ENCODE measurements around the gene DOCK4. TPM values are rescaled to one million over a fixed set of nuclear protein-coding genes. Genes with fewer than 3 reads are reported as not detected.

The DOCK4 gene
- total RNA-seq, 1 donor from 2014 or later: 32.2 TPM

- peak overlapping the region; percentile 12 for H3K4me2 ChIP-seq (ENCODE audit: low read length)
- no peaks in the 10 kb centered on the region for H3K9me3 Mint-ChIP-seq (ENCODE audit: unreplicated experiment)
- peaks cover 13% of the 10 kb centered on the region for H3K4me1 ChIP-seq (ENCODE audit: insufficient read depth, low read length)
- H4K20me1 ChIP-seq (ENCODE audit: insufficient read depth, low read length): no peaks in the 10 kb centered on the region
- peak overlapping the region; percentile 31 for H3K9ac ChIP-seq (ENCODE audit: low read length)
- TF ChIP-seq CTCF (IDR thresholded peaks at IDR 0.05; ENCODE audit: insufficient read depth, low read depth, low read length) (no peak), EZH2 (IDR thresholded peaks at IDR 0.05; ENCODE audit: insufficient read depth, low read length) (no peak)
- peaks cover 48% of the 10 kb centered on the region for H3K4me1 Mint-ChIP-seq (ENCODE audit: low read depth, unreplicated experiment)
- FAIRE-seq (no peak), DNase-seq (ENCODE audit: low read depth) (no peak)
- no peaks in the 10 kb centered on the region for H3K9me3 ChIP-seq (ENCODE audit: insufficient read depth, low read depth, low read length)
- H3K27me3 Mint-ChIP-seq (ENCODE audit: low read depth, unreplicated experiment): no peaks in the 10 kb centered on the region
- H3K27ac ChIP-seq (ENCODE audit: low read depth, low read length): no peak overlapping the region
- no peaks in the 10 kb centered on the region for H3K36me3 ChIP-seq (ENCODE audit: insufficient read depth, low read length)
- H2AFZ ChIP-seq (ENCODE audit: low read depth, low read length): no peak overlapping the region
- H3K27ac Mint-ChIP-seq (ENCODE audit: unreplicated experiment): peak overlapping the region; percentile 70
- H3K79me2 ChIP-seq (ENCODE audit: insufficient read depth, low read length): peaks cover 4% of the 10 kb centered on the region
- no peak overlapping the region for H3K4me3 Mint-ChIP-seq (ENCODE audit: unreplicated experiment)
- H3K36me3 Mint-ChIP-seq (ENCODE audit: low read depth, unreplicated experiment): no peaks in the 10 kb centered on the region
- H3K4me3 ChIP-seq (ENCODE audit: insufficient read depth, low read depth, low read length): no peak overlapping the region
- no peaks in the 10 kb centered on the region for H3K27me3 ChIP-seq (ENCODE audit: insufficient read depth, low read length)
These were observed 121.7 kb downstream of the DOCK4 start for GRCh38 chr7:112084520-112084971.

GRCh38 chr7:112083776-112084355 lies 122.3 kb downstream of the DOCK4 start:
- Histone ChIP-seq H3K27me3 (ENCODE audit: insufficient read depth, low read length) (no peaks in the 10 kb centered on the region), H3K9me3 (ENCODE audit: insufficient read depth, low read depth, low read length) (no peaks in the 10 kb centered on the region), H3K36me3 (ENCODE audit: insufficient read depth, low read length) (no peaks in the 10 kb centered on the region), H3K9ac (ENCODE audit: low read length) (peak overlapping the region; percentile 31), H3K4me3 (ENCODE audit: insufficient read depth, low read depth, low read length) (no peak overlapping the region), H3K27ac (ENCODE audit: low read depth, low read length) (no peak overlapping the region), H4K20me1 (ENCODE audit: insufficient read depth, low read length) (no peaks in the 10 kb centered on the region), H3K4me1 (ENCODE audit: insufficient read depth, low read length) (peaks cover 13% of the 10 kb centered on the region), H3K79me2 (ENCODE audit: insufficient read depth, low read length) (peaks cover 4% of the 10 kb centered on the region), H2AFZ (ENCODE audit: low read depth, low read length) (no peak overlapping the region), H3K4me2 (ENCODE audit: low read length) (peak overlapping the region; percentile 12)
- Mint-ChIP-seq H3K27ac (ENCODE audit: unreplicated experiment) (peak overlapping the region; percentile 70), H3K9me3 (ENCODE audit: unreplicated experiment) (no peaks in the 10 kb centered on the region), H3K27me3 (ENCODE audit: low read depth, unreplicated experiment) (no peaks in the 10 kb centered on the region), H3K4me1 (ENCODE audit: low read depth, unreplicated experiment) (peaks cover 51% of the 10 kb centered on the region), H3K4me3 (ENCODE audit: unreplicated experiment) (no peak overlapping the region), H3K36me3 (ENCODE audit: low read depth, unreplicated experiment) (no peaks in the 10 kb centered on the region)
- TF ChIP-seq EZH2 (IDR thresholded peaks at IDR 0.05; ENCODE audit: insufficient read depth, low read length) (no peak), CTCF (IDR thresholded peaks at IDR 0.05; ENCODE audit: insufficient read depth, low read depth, low read length) (no peak)
- no peak for DNase-seq (ENCODE audit: low read depth)
- FAIRE-seq: no peak

- peaks cover 51% of the 10 kb centered on the region for H3K4me1 Mint-ChIP-seq (ENCODE audit: low read depth, unreplicated experiment)
These were observed 123.9 kb downstream of the DOCK4 start for GRCh38 chr7:112082306-112082705.

More at GRCh38 chr7:112082306-112082705, 123.9 kb downstream of the DOCK4 start:
- Mint-ChIP-seq H3K9me3 (ENCODE audit: unreplicated experiment) (no peaks in the 10 kb centered on the region), H3K27me3 (ENCODE audit: low read depth, unreplicated experiment) (no peaks in the 10 kb centered on the region), H3K27ac (ENCODE audit: unreplicated experiment) (peak overlapping the region; percentile 99), H3K4me3 (ENCODE audit: unreplicated experiment) (no peak overlapping the region), H3K36me3 (ENCODE audit: low read depth, unreplicated experiment) (no peaks in the 10 kb centered on the region)
- FAIRE-seq: no peak
- Histone ChIP-seq H3K36me3 (ENCODE audit: insufficient read depth, low read length) (no peaks in the 10 kb centered on the region), H3K4me2 (ENCODE audit: low read length) (no peak overlapping the region), H3K9ac (ENCODE audit: low read length) (no peak overlapping the region), H3K27ac (ENCODE audit: low read depth, low read length) (no peak overlapping the region), H3K9me3 (ENCODE audit: insufficient read depth, low read depth, low read length) (no peaks in the 10 kb centered on the region), H4K20me1 (ENCODE audit: insufficient read depth, low read length) (no peaks in the 10 kb centered on the region), H3K27me3 (ENCODE audit: insufficient read depth, low read length) (no peaks in the 10 kb centered on the region), H3K79me2 (ENCODE audit: insufficient read depth, low read length) (peaks cover 4% of the 10 kb centered on the region), H3K4me3 (ENCODE audit: insufficient read depth, low read depth, low read length) (no peak overlapping the region), H3K4me1 (ENCODE audit: insufficient read depth, low read length) (peaks cover 13% of the 10 kb centered on the region), H2AFZ (ENCODE audit: low read depth, low read length) (no peak overlapping the region)
- TF ChIP-seq EZH2 (IDR thresholded peaks at IDR 0.05; ENCODE audit: insufficient read depth, low read length) (no peak), CTCF (IDR thresholded peaks at IDR 0.05; ENCODE audit: insufficient read depth, low read depth, low read length) (no peak)
- DNase-seq (ENCODE audit: low read depth): no peak
